Measurements from ENCODE around the gene LDAH. TPM values are rescaled to one million over a fixed set of nuclear protein-coding genes. Genes with fewer than 3 reads are reported as not detected.

The LDAH gene
- polyA plus RNA-seq, 2 of the 4 experiments (the other 2 are of a cell fraction), result 29.6 to 42.4 TPM

- no peaks in the 10 kb centered on the region for H3K9me3 ChIP-seq
- TF ChIP-seq NR3C1 (IDR thresholded peaks at IDR 0.05) (no peak), TP53 (CRISPR knock-in tag; IDR thresholded peaks at IDR 0.05) (no peak), CTCF (IDR thresholded peaks at IDR 0.05) (no peak), CHD2 (IDR thresholded peaks at IDR 0.05; ENCODE audit: low read length, partially characterized antibody) (no peak)
- WGBS (ENCODE audit: missing lambda C conversion rate), result 74% methylated on average over 2 of the region's 2 CpGs
- DNase-seq (ENCODE audit: low read depth in 1 of 2, low spot score in 1 of 2) (no peak), ATAC-seq (no peak), FAIRE-seq (no peak)
- H3K4me3 ChIP-seq, result no peak overlapping the region
- H3K4me2 ChIP-seq, result no peak overlapping the region
- ChIA-PET POLR2A (interaction anchor here (1.2 kb wide), 1 partner anchor 208 kb away, joined by 4 read pairs; the partner anchor contains the start of gene RHOB), CTCF (interaction anchor here (1.4 to 12.0 kb wide), 5 partner anchors 9 to 308 kb away, joined by 3 to 171 read pairs (median 44); partner anchors contain the start of gene GDF7)
- H3K27ac ChIP-seq, result no peak overlapping the region
- H3K4me1 ChIP-seq, result peaks cover 12% of the 10 kb centered on the region; the same call in 2 of the 3 replicates
Measured at GRCh38 chr2:20654535-20654813, 168.4 kb downstream of the LDAH start.

GRCh38 chr2:20653695-20654534 is 169.0 kb downstream of the LDAH start:
- ATAC-seq, result no peak
- Histone ChIP-seq H3K9me3 (no peaks in the 10 kb centered on the region), H3K4me2 (no peak overlapping the region), H3K27ac (no peak overlapping the region), H3K4me3 (no peak overlapping the region), H3K4me1 (peaks cover 12% of the 10 kb centered on the region; the same call in 2 of the 3 replicates)
- TF ChIP-seq EHMT2 (IDR thresholded peaks at IDR 0.05; ENCODE audit: low read depth) (no peak), NFE2L2 (conservative IDR thresholded peaks at IDR 0.05; ENCODE audit: low read length) (no peak)
- DNase-seq (ENCODE audit: low read depth in 1 of 2, low spot score in 1 of 2), result no peak
- ChIA-PET CTCF (interaction anchor here (1.3 to 12.0 kb wide), 6 partner anchors 10 to 308 kb away, joined by 3 to 171 read pairs (median 24); partner anchors contain the start of gene GDF7), POLR2A (interaction anchor here (1.2 kb wide), 1 partner anchor 207 kb away, joined by 4 read pairs; the partner anchor contains the start of gene RHOB)
- FAIRE-seq, result no peak
- 63% methylated on average over 7 of the region's 7 CpGs for WGBS (ENCODE audit: missing lambda C conversion rate)

GRCh38 chr2:20652673-20653575 is 170.0 kb downstream of the LDAH start:
- FAIRE-seq, result no peak
- H3K4me2 ChIP-seq, result no peak overlapping the region
- ChIA-PET CTCF (interaction anchor here (1.3 to 12.0 kb wide), 11 partner anchors 11 to 311 kb away, joined by 3 to 171 read pairs (median 28); partner anchors contain the start of gene GDF7), POLR2A (interaction anchor here (7.0 kb wide), 1 partner anchor 206 kb away, joined by 73 read pairs; the partner anchor contains the start of gene RHOB)
- ATAC-seq, result no peak
- H3K9me3 ChIP-seq, result no peaks in the 10 kb centered on the region
- H3K4me3 ChIP-seq, result no peak overlapping the region
- no peak overlapping the region for H3K27ac ChIP-seq
- H3K4me1 ChIP-seq, result peaks cover 12% of the 10 kb centered on the region; the same call in 2 of the 3 replicates
- WGBS (ENCODE audit: missing lambda C conversion rate), result 70% methylated on average over 11 of the region's 11 CpGs
- 0 out of 2 replicates have a peak, but pooled peaks have one; percentile 9 for TF ChIP-seq POLR2A (IDR thresholded peaks at IDR 0.05; ENCODE audit: low read length)
- TF ChIP-seq EP300 (IDR thresholded peaks at IDR 0.05), result no peak
- no peak for DNase-seq (ENCODE audit: low read depth in 1 of 2, low spot score in 1 of 2)

GRCh38 chr2:20652141-20652540 is 170.8 kb downstream of the LDAH start:
- H3K4me3 ChIP-seq, result no peak overlapping the region
- DNase-seq (ENCODE audit: low read depth in 1 of 2, low spot score in 1 of 2) (no peak), ATAC-seq (no peak), FAIRE-seq (no peak)
- H3K4me1 ChIP-seq, result peaks cover 12% of the 10 kb centered on the region; the same call in 2 of the 3 replicates
- ChIA-PET CTCF (interaction anchor here (1.1 to 12.0 kb wide), 18 partner anchors 11 to 311 kb away, joined by 3 to 195 read pairs (median 20); partner anchors contain the start of genes GDF7 and RHOB), POLR2A (interaction anchor here (2.2 to 7.0 kb wide), 2 partner anchors 205 to 210 kb away, joined by 9 to 73 read pairs; partner anchors contain the start of gene RHOB)
- H3K27ac ChIP-seq, result no peak overlapping the region
- no peak overlapping the region for H3K4me2 ChIP-seq
- H3K9me3 ChIP-seq, result no peaks in the 10 kb centered on the region
- no peak for TF ChIP-seq HOXB13 (CRISPR knock-in tag; IDR thresholded peaks at IDR 0.05; ENCODE audit: low read depth)
- TF ChIP-seq NFE2L2 (conservative IDR thresholded peaks at IDR 0.05; ENCODE audit: low read length), result no peak
- TF ChIP-seq PBX3 (IDR thresholded peaks at IDR 0.05), result no peak
- TF ChIP-seq JUN (IDR thresholded peaks at IDR 0.05), result no peak
- TF ChIP-seq RCOR1 (IDR thresholded peaks at IDR 0.05; ENCODE audit: low read depth, low read length), result no peak
- no peak for TF ChIP-seq MAZ (IDR thresholded peaks at IDR 0.05; ENCODE audit: borderline replicate concordance, low read depth, low read length)
- no peak for TF ChIP-seq RNF2 (IDR thresholded peaks at IDR 0.05; ENCODE audit: borderline replicate concordance, low read depth)
- TF ChIP-seq EHMT2 (IDR thresholded peaks at IDR 0.05; ENCODE audit: low read depth), result no peak
- TF ChIP-seq HEYL (CRISPR knock-in tag; IDR thresholded peaks at IDR 0.05), result no peak
- no peak for TF ChIP-seq HOXB5 (CRISPR knock-in tag; IDR thresholded peaks at IDR 0.05)
- WGBS (ENCODE audit: missing lambda C conversion rate), result 91% methylated on average over 7 of the region's 7 CpGs

Measured in A549 (cell line).